ENCODE results near the gene HFE.

HFE gene

DNA sequence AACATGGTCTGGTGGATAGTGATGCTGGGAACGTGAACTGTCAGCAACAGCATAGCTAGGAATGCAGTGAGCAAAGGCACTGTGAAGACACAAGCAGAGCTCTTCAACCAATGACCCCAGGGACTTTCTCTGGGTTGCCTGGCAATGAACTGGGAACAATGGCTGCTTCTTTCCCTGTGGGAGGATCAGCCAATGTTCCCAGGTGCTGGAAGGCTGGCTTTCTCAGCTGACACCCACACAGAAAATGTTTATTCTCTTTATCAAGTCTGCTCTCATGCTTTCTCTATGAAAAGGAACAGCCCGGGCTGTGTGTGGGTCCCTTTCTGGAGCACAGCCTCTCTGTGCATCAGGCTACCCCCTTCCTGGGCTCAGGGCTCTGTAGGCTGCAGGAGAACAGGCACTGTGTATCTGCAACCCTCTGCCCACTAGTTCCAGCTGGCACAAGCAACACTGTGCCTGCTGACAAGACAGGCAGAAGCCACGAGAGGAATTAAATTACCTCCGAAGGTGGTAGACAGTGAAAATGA lies 54.2 kb downstream of the HFE start:
- no peak for DNase-seq

DNA sequence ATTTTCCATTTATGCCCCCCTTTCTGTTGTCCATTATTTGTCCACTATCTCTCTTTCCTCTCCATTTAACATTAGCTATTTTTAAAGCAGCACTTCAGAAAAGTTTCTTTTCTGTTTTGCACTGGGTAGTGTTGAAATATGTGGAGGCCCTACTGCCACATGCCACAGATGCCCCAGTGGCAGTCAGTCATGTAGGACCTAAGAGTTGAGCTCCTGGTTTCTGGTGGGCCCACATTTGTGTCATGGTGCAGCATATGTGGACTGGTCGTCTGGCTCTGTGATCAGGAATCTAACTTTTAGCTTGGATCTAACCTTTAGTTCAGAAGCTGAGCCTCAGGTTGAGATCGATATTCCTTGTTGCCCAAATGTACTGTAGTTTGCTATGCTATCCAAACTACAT lies 54.8 kb downstream of the HFE start:
- no peak for DNase-seq

All from suppressor macrophage treated with lipopolysaccharide for 4 hours (primary cell).